ENCODE measurements around the gene HHATL. TPM values are rescaled to one million over a fixed set of nuclear protein-coding genes. Genes with fewer than 3 reads are reported as not detected.

The HHATL gene
- total RNA-seq, 1 experiment from 2014 or later, result not detected

GRCh38 chr3:42651248-42652091, 51.1 kb downstream of the HHATL start:
- ChIA-PET CTCF (no interaction called here), POLR2A (ENCODE audit: low non-redundant PET) (no interaction called here)
- intact Hi-C loops (cut with micrococcal nuclease; ENCODE audit: unreplicated experiment), result no loop called here
- no TSS peak for BruUV-seq (replicated peaks)
- Histone ChIP-seq H3K27ac (ENCODE audit: low read depth, low read length, poor library complexity, severe bottlenecking) (no peak overlapping the region), H3K27me3 (replicated peaks; ENCODE audit: insufficient read depth, low read depth, low read length, poor library complexity) (no peaks in the 10 kb centered on the region), H3K36me3 (ENCODE audit: insufficient read depth, low read length, poor library complexity, severe bottlenecking) (peaks cover 5% of the 10 kb centered on the region), H3K9me3 (ENCODE audit: low read depth, low read length, poor library complexity, severe bottlenecking) (no peaks in the 10 kb centered on the region), H3K4me1 (ENCODE audit: insufficient read depth, low read length, poor library complexity, severe bottlenecking) (no peaks in the 10 kb centered on the region), H3K4me3 (ENCODE audit: low read depth, low read length, poor library complexity, severe bottlenecking) (no peak overlapping the region)
- TF ChIP-seq EZH2 (IDR thresholded peaks at IDR 0.05; ENCODE audit: borderline replicate concordance, low read depth, low read length, poor library complexity, severe bottlenecking) (no peak), CTCF (conservative IDR thresholded peaks at IDR 0.05; ENCODE audit: low read depth, low read length) (no peak)
- no peak for DNase-seq (ENCODE audit: low spot score)

GRCh38 chr3:42649783-42650182, 52.8 kb downstream of the HHATL start:
- no peak for DNase-seq (ENCODE audit: low spot score)
- no peak overlapping the region for H3K4me3 ChIP-seq (ENCODE audit: low read depth, low read length, poor library complexity, severe bottlenecking)
- CTCF ChIA-PET, result no interaction called here
- intact Hi-C loops (cut with micrococcal nuclease; ENCODE audit: unreplicated experiment), result no loop called here
- H3K4me1 ChIP-seq (ENCODE audit: insufficient read depth, low read length, poor library complexity, severe bottlenecking), result no peaks in the 10 kb centered on the region
- no TSS peak for BruUV-seq (replicated peaks)
- H3K27me3 ChIP-seq (replicated peaks; ENCODE audit: insufficient read depth, low read depth, low read length, poor library complexity), result no peaks in the 10 kb centered on the region
- H3K9me3 ChIP-seq (ENCODE audit: low read depth, low read length, poor library complexity, severe bottlenecking), result no peaks in the 10 kb centered on the region
- no peak overlapping the region for H3K27ac ChIP-seq (ENCODE audit: low read depth, low read length, poor library complexity, severe bottlenecking)
- H3K36me3 ChIP-seq (ENCODE audit: insufficient read depth, low read length, poor library complexity, severe bottlenecking), result peaks cover 19% of the 10 kb centered on the region
- TF ChIP-seq CTCF (conservative IDR thresholded peaks at IDR 0.05; ENCODE audit: low read depth, low read length) (no peak), EZH2 (IDR thresholded peaks at IDR 0.05; ENCODE audit: borderline replicate concordance, low read depth, low read length, poor library complexity, severe bottlenecking) (no peak)
- POLR2A ChIA-PET (ENCODE audit: low non-redundant PET), result no interaction called here

- H3K9me3 ChIP-seq (ENCODE audit: low read depth, low read length, poor library complexity, severe bottlenecking), result no peaks in the 10 kb centered on the region
- H3K4me3 ChIP-seq (ENCODE audit: low read depth, low read length, poor library complexity, severe bottlenecking), result no peak overlapping the region
- POLR2A ChIA-PET (ENCODE audit: low non-redundant PET), result no interaction called here
- DNase-seq (ENCODE audit: low spot score), result no peak
- no peaks in the 10 kb centered on the region for H3K4me1 ChIP-seq (ENCODE audit: insufficient read depth, low read length, poor library complexity, severe bottlenecking)
- no peaks in the 10 kb centered on the region for H3K27me3 ChIP-seq (replicated peaks; ENCODE audit: insufficient read depth, low read depth, low read length, poor library complexity)
- BruUV-seq (replicated peaks), result no TSS peak
- H3K27ac ChIP-seq (ENCODE audit: low read depth, low read length, poor library complexity, severe bottlenecking), result no peak overlapping the region
- peaks cover 21% of the 10 kb centered on the region for H3K36me3 ChIP-seq (ENCODE audit: insufficient read depth, low read length, poor library complexity, severe bottlenecking)
- CTCF ChIA-PET, result no interaction called here
- TF ChIP-seq EZH2 (IDR thresholded peaks at IDR 0.05; ENCODE audit: borderline replicate concordance, low read depth, low read length, poor library complexity, severe bottlenecking), result no peak
- no peak for TF ChIP-seq CTCF (conservative IDR thresholded peaks at IDR 0.05; ENCODE audit: low read depth, low read length)
- intact Hi-C loops (cut with micrococcal nuclease; ENCODE audit: unreplicated experiment), result no loop called here
These were observed 53.6 kb downstream of the HHATL start for GRCh38 chr3:42649006-42649405.
